Astrocyte (in vitro differentiated cells and primary cell): ENCODE data around the gene MPP3. TPM values are rescaled to one million over a fixed set of nuclear protein-coding genes. Genes with fewer than 3 reads are reported as not detected.

Source experiments
- DNase-seq: peaks from one replicate; pipeline ENCODE4 v3.0.0-alpha.2; 2010; ENCODE audit warnings: low read depth
- FAIRE-seq: peaks from 2 replicates; lab custom pipeline; 2011; peaks lifted over from hg19 to GRCh38; lab: Jason Lieb, UNC
- H2AFZ ChIP-seq: 2 replicates; pipeline ENCODE4 v1.6.0; 2012; ENCODE audit warnings: low read depth, low read length, inconsistent platforms
- H3K27ac ChIP-seq: 2 replicates; pipeline ENCODE4 v1.5.1; 2011; ENCODE audit warnings: low read depth, low read length, inconsistent platforms
- H3K27me3 ChIP-seq: 2 replicates; pipeline ENCODE4 v1.6.0; 2011; ENCODE audit warnings: low read length, inconsistent platforms; ENCODE audit not compliant: insufficient read depth
- H3K36me3 ChIP-seq: 2 replicates; pipeline ENCODE4 v1.5.1; 2011; ENCODE audit warnings: low read length, inconsistent platforms; ENCODE audit not compliant: insufficient read depth
- H3K4me1 ChIP-seq: 2 replicates; pipeline ENCODE4 v1.5.1; 2011; ENCODE audit warnings: low read length, inconsistent platforms; ENCODE audit not compliant: insufficient read depth
- H3K4me2 ChIP-seq: 2 replicates; pipeline ENCODE4 v1.6.0; 2012; ENCODE audit warnings: low read length, inconsistent platforms
- H3K4me3 ChIP-seq: 2 replicates; pipeline ENCODE4 v1.5.1; 2011; ENCODE audit warnings: low read depth, mild to moderate bottlenecking, low read length, inconsistent platforms; ENCODE audit not compliant: insufficient read depth
- H3K79me2 ChIP-seq: 2 replicates; pipeline ENCODE4 v1.6.0; 2012; ENCODE audit warnings: mild to moderate bottlenecking, low read length, inconsistent platforms; ENCODE audit not compliant: insufficient read depth
- H3K9ac ChIP-seq: 2 replicates; pipeline ENCODE4 v1.6.0; 2012; ENCODE audit warnings: mild to moderate bottlenecking, low read length, inconsistent platforms
- H3K9me3 ChIP-seq: 2 replicates; pipeline ENCODE4 v1.5.1; 2012; ENCODE audit warnings: low read depth, mild to moderate bottlenecking, low read length, inconsistent platforms; ENCODE audit not compliant: insufficient read depth
- H4K20me1 ChIP-seq: 2 replicates; pipeline ENCODE4 v1.6.0; 2012; ENCODE audit warnings: low read length, inconsistent platforms; ENCODE audit not compliant: insufficient read depth
- H3K27ac Mint-ChIP-seq: one replicate; pipeline ENCODE4 v1.8.0; 2021; ENCODE audit warnings: mild to moderate bottlenecking, mixed read lengths; ENCODE audit not compliant: unreplicated experiment
- H3K27me3 Mint-ChIP-seq: one replicate; pipeline ENCODE4 v1.8.0; 2021; ENCODE audit warnings: low read depth, mixed read lengths; ENCODE audit not compliant: unreplicated experiment
- H3K36me3 Mint-ChIP-seq: one replicate; pipeline ENCODE4 v1.8.0; 2021; ENCODE audit warnings: low read depth, mixed read lengths; ENCODE audit not compliant: unreplicated experiment
- H3K4me1 Mint-ChIP-seq: one replicate; pipeline ENCODE4 v1.8.0; 2021; ENCODE audit warnings: low read depth, mixed read lengths; ENCODE audit not compliant: unreplicated experiment
- H3K4me3 Mint-ChIP-seq: one replicate; pipeline ENCODE4 v1.8.0; 2021; ENCODE audit warnings: mild to moderate bottlenecking, moderate library complexity, mixed read lengths; ENCODE audit not compliant: unreplicated experiment
- H3K9me3 Mint-ChIP-seq: one replicate; pipeline ENCODE4 v1.8.0; 2021; ENCODE audit warnings: mild to moderate bottlenecking, mixed read lengths; ENCODE audit not compliant: unreplicated experiment
- CTCF ChIP-seq: IDR thresholded peaks from 2 replicates; pipeline ENCODE4 v1.5.1; 2011; ENCODE audit warnings: low read depth, mild to moderate bottlenecking, inconsistent platforms, low read length, moderate library complexity; ENCODE audit not compliant: insufficient read depth
- EZH2 ChIP-seq: IDR thresholded peaks from 2 replicates; pipeline ENCODE4 v1.6.1; 2012; ENCODE audit warnings: mild to moderate bottlenecking, low read length, inconsistent platforms; ENCODE audit not compliant: insufficient read depth
- total RNA-seq: library from RNA; stranded (reverse); gene quantifications from 2 replicates; pipeline ENCODE4 v1.2.1, GENCODE V29; 2021

Gene MPP3
- total RNA-seq, 1 donor from 2014 or later, result 6.5 TPM

- no peak overlapping the region for H3K4me2 ChIP-seq
- TF ChIP-seq CTCF, result no peak
- no peak for FAIRE-seq
- H3K27me3 ChIP-seq, result peaks cover 42% of the 10 kb centered on the region
- H3K9me3 ChIP-seq, result no peaks in the 10 kb centered on the region
- H4K20me1 ChIP-seq, result no peaks in the 10 kb centered on the region
- H3K27me3 Mint-ChIP-seq, result peaks cover 68% of the 10 kb centered on the region
- H3K4me1 ChIP-seq, result no peaks in the 10 kb centered on the region
- H3K36me3 ChIP-seq, result no peaks in the 10 kb centered on the region
- no peaks in the 10 kb centered on the region for H3K4me1 Mint-ChIP-seq
- H3K9ac ChIP-seq, result no peak overlapping the region
- no peak overlapping the region for H3K4me3 Mint-ChIP-seq
- H3K9me3 Mint-ChIP-seq, result no peaks in the 10 kb centered on the region
- H3K4me3 ChIP-seq, result no peak overlapping the region
- H2AFZ ChIP-seq, result no peak overlapping the region
- no peaks in the 10 kb centered on the region for H3K36me3 Mint-ChIP-seq
- H3K27ac Mint-ChIP-seq, result no peak overlapping the region
- no peak for DNase-seq
- no peaks in the 10 kb centered on the region for H3K79me2 ChIP-seq
- H3K27ac ChIP-seq, result no peak overlapping the region
These were observed 22.1 kb upstream of the MPP3 start for GRCh38 chr17:43855061-43855460.

- H3K9me3 Mint-ChIP-seq, result no peaks in the 10 kb centered on the region
- H3K4me1 ChIP-seq, result no peaks in the 10 kb centered on the region
- no peaks in the 10 kb centered on the region for H3K9me3 ChIP-seq
- H3K9ac ChIP-seq, result no peak overlapping the region
- H2AFZ ChIP-seq, result no peak overlapping the region
- H4K20me1 ChIP-seq, result no peaks in the 10 kb centered on the region
- H3K4me1 Mint-ChIP-seq, result no peaks in the 10 kb centered on the region
- H3K27me3 Mint-ChIP-seq, result peaks cover 63% of the 10 kb centered on the region
- FAIRE-seq (no peak), DNase-seq (no peak)
- H3K27ac ChIP-seq, result no peak overlapping the region
- H3K36me3 ChIP-seq, result no peaks in the 10 kb centered on the region
- H3K4me2 ChIP-seq, result no peak overlapping the region
- H3K27ac Mint-ChIP-seq, result no peak overlapping the region
- H3K79me2 ChIP-seq, result no peaks in the 10 kb centered on the region
- peaks cover 47% of the 10 kb centered on the region for H3K27me3 ChIP-seq
- H3K4me3 ChIP-seq, result no peak overlapping the region
- no peaks in the 10 kb centered on the region for H3K36me3 Mint-ChIP-seq
- H3K4me3 Mint-ChIP-seq, result no peak overlapping the region
- TF ChIP-seq EZH2 (no peak), CTCF (no peak)
These were observed 21.6 kb upstream of the MPP3 start for GRCh38 chr17:43854498-43854897.

- Mint-ChIP-seq H3K27ac (no peak overlapping the region), H3K4me3 (no peak overlapping the region), H3K36me3 (no peaks in the 10 kb centered on the region), H3K9me3 (no peaks in the 10 kb centered on the region), H3K27me3 (peaks cover 60% of the 10 kb centered on the region), H3K4me1 (no peaks in the 10 kb centered on the region)
- TF ChIP-seq CTCF (no peak), EZH2 (no peak)
- FAIRE-seq (no peak), DNase-seq (no peak)
- no peak overlapping the region for H3K4me3 ChIP-seq
- H3K4me1 ChIP-seq, result no peaks in the 10 kb centered on the region
- no peak overlapping the region for H3K9ac ChIP-seq
- no peak overlapping the region for H2AFZ ChIP-seq
- no peaks in the 10 kb centered on the region for H3K79me2 ChIP-seq
- no peaks in the 10 kb centered on the region for H3K36me3 ChIP-seq
- no peaks in the 10 kb centered on the region for H4K20me1 ChIP-seq
- no peaks in the 10 kb centered on the region for H3K9me3 ChIP-seq
- H3K4me2 ChIP-seq, result no peak overlapping the region
- H3K27me3 ChIP-seq, result peaks cover 42% of the 10 kb centered on the region
- no peak overlapping the region for H3K27ac ChIP-seq
These were observed 20.6 kb upstream of the MPP3 start for GRCh38 chr17:43853546-43853945.
